GM19239 (cell line): ENCODE results near the gene PPP6C.
"Not testable (repeated sequence)": the region's sequence is repeated elsewhere in the genome, so short reads cannot be mapped to it uniquely, and the experiment has no call there.

ENCODE experiments used
- DNase-seq: peaks from one replicate; pipeline ENCODE4 v3.0.0; 2011; ENCODE audit warnings: low spot score; ENCODE audit not compliant: insufficient read length
- FAIRE-seq: peaks from 2 replicates; lab custom pipeline; 2011; peaks lifted over from hg19 to GRCh38; lab: Jason Lieb, UNC

PPP6C gene

DNA sequence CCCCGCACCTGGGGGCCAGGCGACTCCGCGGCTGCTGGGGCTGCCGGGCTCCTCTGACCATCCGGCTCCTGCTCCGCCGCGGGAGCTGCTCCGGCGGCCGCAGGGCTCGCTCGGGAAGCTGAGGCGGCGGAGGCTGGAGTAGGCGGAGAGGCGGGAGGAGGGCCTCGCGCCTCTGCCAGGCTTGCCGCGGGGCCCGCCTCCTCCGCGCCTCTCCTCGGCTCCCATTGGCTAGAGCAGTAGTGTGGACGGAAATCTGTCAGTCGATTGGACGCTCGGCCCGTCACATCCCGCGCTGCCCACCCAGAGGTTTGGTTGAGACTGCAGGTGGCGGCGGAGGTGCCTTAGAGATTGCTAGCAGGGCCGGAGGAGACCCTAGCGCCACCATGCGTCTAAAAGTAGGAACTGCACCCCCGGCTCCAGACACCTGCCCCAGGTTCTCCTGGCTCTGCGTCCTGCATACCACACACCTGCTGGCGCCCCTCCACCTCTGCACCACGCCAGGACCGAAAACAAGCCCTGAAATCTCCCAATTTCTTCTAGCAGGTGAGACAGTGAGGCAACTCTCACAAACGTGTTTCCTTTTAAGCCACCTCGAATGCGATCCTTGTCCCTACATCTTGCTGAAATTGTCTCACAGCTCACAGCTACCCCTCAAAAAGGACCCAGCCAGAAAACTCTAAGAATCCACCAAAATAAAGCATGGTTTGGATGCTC, 46.1 kb downstream of the PPP6C start, which contains the start of gene SCAI:
TSS of gene SCAI (minus strand) at position 152 of the 714 bp plus-strand sequence. CDS start at position 61, 91 bp downstream.
- DNase-seq, result peak; percentile 96
- FAIRE-seq, result peak; percentile 95

DNA sequence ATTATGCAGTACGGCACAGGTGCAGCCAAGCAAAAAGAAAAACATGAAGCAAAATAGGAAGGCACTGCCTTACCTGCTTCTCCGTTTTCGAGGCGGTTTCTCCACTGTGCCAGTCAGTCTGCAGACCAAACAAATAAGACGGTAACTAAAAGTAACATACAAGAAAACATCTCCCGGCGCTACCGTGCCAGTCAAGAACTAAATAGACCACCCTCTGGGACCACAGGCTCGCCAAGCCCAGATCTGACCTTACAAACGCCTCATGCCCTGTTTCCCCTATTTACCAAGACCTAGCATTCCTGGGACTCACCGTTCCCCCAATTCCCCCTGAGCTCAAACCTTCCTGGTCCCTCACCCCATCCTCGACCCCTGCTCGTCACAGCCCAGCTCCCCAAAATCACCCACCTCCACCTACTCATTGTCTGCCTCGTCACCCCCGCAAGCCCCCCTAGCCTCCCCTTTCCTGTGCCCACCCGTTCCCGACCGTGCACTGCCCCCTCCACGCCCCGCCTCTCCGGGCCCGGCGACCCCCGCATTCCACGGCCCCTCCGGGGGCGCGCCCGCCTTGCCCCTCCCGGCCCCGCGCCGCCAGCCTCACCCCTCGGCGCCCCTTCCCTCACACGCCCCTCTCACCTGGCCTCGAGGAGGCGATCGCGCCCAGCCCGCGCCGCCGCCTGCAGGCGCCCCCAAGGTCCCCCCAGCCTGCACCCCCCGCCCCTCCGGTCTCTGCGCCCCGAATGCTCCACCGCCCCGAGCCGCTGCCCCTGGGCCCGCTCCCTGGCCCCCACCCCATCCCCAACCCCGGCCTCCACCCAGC, 46.8 kb downstream of the PPP6C start:
- no peak for DNase-seq
- FAIRE-seq, result peak; percentile 49

- FAIRE-seq (no peak), DNase-seq (no peak)
Measured at GRCh38 chr9:125141751-125142150, 47.9 kb downstream of the PPP6C start.

DNA sequence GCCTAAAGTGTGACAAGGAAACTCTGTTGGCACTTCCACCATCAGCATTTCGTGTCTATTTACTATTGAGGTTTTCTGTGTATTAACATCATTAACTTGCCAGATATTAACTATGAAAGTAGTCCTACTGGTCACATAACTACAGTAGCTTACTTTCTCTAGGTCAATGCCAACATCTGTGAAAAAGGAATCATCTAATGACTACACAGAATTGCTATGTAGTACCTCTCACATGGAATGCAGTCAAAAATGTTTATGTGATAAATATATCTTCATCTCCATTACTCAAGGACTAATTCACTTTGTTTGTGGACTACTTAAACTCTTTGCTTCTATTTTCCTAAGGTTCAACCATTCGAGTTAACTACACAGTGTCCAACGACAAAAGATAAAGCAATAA, 48.4 kb downstream of the PPP6C start:
- FAIRE-seq, result no peak
- no peak for DNase-seq

DNA sequence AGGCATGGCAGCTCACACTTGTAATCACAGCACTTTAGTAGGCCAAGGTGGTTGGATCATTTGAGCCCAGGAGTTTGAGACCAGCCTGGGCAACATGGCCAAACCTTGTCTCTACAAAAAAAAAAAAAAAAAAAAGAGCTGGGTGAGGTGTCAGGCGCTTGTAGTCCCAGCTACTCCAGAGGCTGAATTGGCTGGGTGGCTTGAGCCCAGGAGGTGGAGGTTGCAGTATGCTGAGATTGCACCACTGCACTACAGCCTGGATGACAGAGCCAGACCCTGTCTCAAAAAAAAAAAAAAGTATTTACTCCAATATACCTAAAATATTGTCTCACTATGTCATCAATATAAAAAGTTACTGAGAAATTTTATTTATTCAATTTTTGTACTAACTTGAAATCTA, 49.0 kb downstream of the PPP6C start:
- FAIRE-seq (no peak), DNase-seq (no peak)

DNA sequence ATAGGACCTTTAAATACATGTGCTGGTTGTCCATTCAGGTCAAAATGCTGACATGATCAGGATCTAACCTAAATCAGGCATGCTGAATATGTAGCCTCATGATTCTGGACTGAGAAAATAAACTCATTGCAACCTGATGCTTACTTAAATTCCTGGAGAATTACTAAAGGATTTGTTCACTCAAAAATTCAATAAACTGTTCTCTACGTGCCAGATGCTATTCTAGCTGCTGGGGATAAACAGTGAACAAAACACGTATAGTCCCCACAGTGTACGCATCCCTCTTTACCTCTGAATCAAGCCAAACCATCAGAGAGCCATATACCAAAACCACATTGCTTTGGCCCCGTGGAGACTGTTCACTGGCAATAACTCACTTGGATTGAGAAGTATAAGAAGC, 52.4 kb downstream of the PPP6C start:
- DNase-seq (no peak), FAIRE-seq (no peak)

- no peak for DNase-seq
- FAIRE-seq, result no peak
Measured at GRCh38 chr9:125134976-125135375, 54.6 kb downstream of the PPP6C start.

- DNase-seq, result no peak
Measured at GRCh38 chr9:125133403-125134329, 55.9 kb downstream of the PPP6C start.

GRCh38 chr9:125131778-125132177, 57.8 kb downstream of the PPP6C start:
- DNase-seq, result no peak
- FAIRE-seq, result no peak

More at GRCh38 chr9:125133403-125134329, 55.9 kb downstream of the PPP6C start:
- no peak for FAIRE-seq

DNA sequence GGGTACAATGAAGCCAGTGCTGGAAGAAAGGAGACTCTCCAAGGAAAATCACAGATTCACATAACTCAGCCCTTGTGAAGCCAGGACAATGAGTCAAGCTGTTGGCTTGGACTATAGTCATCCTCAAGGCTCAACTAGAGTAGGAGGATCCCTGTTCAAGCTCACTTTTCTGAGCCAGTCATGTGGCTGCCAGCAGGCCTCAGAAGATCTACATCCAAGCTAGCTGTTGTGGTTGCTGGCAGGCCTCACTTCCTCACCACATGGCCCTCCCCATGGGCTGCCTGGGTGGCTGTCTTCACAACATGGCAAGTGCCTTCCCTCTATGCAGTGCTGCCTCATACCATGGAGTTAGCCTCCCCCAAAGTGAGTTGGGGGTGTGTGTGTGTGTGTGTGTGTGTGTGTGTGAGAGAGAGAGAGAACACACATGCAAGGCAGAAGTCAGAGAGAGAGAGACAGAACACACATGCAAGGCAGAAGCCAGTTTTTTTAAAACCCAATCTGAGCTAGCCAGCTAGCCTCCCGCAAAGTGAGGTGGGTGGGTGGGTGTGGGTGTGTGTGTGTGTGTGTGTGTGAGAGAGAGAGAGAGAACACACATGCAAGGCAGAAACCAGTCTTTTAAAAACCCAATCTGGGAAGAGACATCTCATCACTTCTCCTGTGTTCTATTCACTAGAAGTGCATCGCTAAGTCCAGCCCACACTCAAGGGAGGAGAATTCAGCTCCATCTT, 63.4 kb downstream of the PPP6C start:
- peak; percentile 63 for FAIRE-seq
- peak; percentile 36 for DNase-seq

DNA sequence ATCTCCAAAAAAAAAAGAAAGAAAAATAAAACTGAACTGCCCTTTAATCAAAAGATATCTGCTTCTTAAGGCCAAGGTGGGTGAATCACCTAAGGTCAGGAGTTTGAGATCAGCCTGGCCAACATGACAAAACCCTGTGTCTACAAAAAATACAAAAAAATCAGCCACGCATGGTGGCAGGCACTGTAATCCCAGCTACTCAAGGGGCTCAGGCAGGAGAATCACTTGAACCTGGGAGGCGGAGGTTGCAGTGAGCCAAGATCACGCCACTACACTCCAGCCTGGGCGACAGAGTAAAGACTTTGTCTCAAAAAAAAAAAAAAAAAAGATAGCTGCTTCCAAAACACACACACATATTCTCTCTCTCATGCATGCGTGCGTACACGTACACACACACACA, 64.1 kb downstream of the PPP6C start:
- FAIRE-seq (no peak), DNase-seq (no peak)

- FAIRE-seq (no peak), DNase-seq (no peak)
Measured at GRCh38 chr9:125121146-125121545, 68.5 kb downstream of the PPP6C start.

GRCh38 chr9:125119643-125120286, 69.8 kb downstream of the PPP6C start:
- FAIRE-seq (no peak), DNase-seq (no peak)

- FAIRE-seq, DNase-seq: not testable (repeated sequence)
Measured at GRCh38 chr9:125118696-125119095, 70.9 kb downstream of the PPP6C start.

DNA sequence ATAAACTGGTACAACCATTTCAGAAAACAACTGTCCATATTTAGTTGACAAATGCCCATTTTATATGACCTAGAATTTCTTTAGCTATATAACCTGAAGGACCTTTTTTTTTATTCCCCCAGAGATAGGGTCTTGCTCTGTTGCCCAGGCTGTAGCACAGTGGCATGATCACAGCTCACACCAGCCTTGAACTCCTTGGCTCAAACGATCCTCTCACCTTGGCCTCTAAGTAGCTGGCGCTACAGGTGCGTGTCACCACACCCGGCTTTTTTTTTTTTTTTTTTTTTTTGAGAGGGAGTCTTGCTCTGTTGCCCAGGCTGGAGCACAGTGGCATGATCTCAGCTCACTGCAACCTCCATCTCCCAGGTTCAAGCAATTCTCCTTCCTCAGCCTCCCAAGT, 75.1 kb downstream of the PPP6C start:
- DNase-seq, FAIRE-seq: not testable (repeated sequence)

- no peak for DNase-seq
- no peak for FAIRE-seq
Measured at GRCh38 chr9:125110464-125110863, 79.1 kb downstream of the PPP6C start.

DNA sequence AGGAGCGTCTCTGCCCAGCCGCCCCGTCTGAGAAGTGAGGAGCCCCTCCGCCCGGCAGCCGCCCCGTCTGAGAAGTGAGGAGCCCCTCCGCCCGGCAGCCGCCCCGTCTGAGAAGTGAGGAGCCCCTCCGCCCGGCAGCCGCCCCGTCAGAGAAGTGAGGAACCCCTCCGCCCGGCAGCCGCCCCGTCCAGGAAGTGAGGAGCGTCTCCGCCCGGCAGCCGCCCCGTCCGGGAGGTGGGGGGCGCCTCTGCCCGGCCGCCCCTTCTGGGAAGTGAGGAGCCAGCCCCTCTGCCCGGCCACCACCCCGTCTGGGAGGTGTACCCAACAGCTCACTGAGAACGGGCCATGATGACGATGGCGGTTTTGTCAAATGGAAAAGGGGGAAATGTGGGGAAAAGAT, 81.1 kb downstream of the PPP6C start:
- FAIRE-seq, DNase-seq: not testable (repeated sequence)

GRCh38 chr9:125106285-125106893, 83.2 kb downstream of the PPP6C start:
- no peak for FAIRE-seq

More at GRCh38 chr9:125106285-125106893, 83.2 kb downstream of the PPP6C start:
- no peak for DNase-seq
